GM18498 (cell line): Measurements from ENCODE around the gene SSR1.
A peak's percentile ranks its signal among the peaks of the same experiment; 100 is the strongest.
"Not testable (repeated sequence)": the region's sequence is repeated elsewhere in the genome, so short reads cannot be mapped to it uniquely, and the experiment has no call there.

Experiments used
- ATAC-seq: cut with Tn5 transposase; IDR thresholded peaks from one replicate; pipeline ENCODE4 v1.9.1; 2021; ENCODE audit warnings: mild to moderate bottlenecking, moderate library complexity; ENCODE audit not compliant: unreplicated experiment

The SSR1 gene

DNA sequence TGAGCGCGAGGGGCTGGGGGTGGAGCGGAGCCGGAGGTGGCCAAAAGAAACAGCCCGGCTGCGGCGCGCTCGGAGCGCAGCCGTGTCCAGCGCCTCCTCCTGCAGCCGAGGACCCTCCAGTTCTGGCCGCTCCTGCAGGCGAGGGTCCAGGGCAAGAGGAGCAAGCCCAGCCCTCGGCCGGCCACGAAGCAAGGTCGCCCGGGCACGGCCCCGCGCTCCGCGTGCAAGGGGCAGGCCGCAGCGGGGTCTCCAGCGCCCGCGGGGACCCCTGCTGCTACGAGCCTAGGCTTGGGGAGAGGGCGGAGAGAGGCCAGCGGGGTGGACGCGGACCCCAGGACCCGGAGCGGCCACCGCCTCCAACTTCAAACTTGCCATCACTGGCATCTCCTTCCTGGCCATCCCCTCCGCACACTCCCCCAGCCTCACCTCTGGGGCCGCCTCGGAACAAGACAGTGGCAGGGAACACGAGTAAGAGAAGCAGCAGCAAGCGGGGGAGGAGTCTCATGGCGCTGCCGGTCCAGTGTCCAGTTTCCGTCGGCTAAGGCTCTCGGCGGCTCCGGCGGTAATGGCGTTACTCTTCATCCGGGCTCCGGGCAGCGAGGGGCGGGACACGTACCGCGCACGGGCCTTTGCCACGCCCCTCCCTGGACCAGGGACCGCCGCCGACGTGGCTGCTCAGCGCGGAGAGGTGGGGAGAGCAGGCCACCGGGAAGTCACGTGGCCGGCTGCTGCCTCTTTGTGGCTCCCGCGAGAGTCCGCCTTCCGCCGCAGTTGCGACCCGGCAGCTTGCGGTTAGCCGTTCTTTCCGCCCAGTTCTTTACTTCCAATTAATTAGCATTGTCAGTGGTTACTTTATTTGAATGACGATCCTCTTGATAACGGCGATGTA is at the start of gene SSR1:
Gene SSR1 (minus strand): TSS at position 584 of the 889 bp plus-strand sequence. CDS start 79 bp downstream, at position 505.
- peak; percentile 98 for ATAC-seq

DNA sequence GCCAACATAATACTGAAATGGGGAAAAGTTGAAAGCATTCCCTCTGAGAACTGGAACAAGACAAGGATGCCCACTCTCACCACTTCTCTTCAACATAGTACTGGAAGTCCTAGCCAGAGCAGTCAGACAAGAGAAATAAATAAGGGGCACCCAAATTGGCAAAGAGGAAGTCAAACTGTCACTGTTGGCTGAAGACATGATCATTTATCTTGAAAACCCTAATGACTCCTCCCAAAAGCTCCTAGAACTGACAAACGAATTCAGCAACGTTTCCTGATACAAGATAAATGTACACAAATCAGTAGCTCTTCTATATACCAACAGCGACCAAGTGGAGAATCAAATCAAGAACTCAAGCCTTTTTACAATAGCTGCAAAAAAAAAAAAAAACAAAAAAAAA is 38.9 kb upstream of the SSR1 start:
- ATAC-seq: not testable (repeated sequence)

DNA sequence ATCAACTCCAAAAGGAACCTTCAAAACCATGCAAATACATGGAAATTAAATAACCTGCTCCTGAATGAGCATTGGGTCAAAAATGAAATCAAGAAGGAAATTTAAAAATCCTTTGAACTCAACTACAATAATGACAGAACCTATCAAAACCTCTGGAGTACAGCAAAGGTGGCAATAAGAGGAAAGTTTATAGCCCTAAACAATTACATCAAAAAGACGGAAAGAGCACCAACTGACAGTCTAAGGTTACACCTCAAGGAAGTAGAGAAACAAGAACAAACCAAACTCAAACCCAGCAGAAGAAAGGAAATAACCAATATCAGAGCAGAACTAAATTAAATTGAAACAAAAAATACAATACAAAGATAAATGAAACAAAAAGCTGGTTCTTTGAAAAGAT is 37.6 kb upstream of the SSR1 start:
- not testable (repeated sequence) for ATAC-seq

DNA sequence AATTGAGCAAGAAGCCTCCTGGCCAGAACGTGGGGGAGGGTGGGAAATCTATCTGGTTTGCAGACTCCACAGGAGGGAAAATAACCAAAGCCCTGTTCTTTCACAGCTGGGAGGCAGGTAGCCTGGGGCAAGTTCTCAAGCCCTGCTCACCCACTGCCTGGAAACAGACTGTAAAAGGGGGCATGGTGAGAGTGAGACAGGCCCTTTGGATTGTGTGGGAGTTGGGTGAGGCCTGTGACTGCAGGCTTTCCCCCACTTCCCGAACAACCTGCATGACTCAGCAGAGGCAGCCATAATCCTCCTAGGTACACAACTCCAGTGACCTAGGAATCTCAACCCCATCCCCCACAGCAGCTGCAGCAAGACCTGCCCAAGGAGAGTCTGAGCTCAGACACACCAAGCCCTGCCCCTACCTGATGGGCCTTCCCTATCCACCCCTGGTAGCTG is 34.6 kb upstream of the SSR1 start:
- ATAC-seq: not testable (repeated sequence)

DNA sequence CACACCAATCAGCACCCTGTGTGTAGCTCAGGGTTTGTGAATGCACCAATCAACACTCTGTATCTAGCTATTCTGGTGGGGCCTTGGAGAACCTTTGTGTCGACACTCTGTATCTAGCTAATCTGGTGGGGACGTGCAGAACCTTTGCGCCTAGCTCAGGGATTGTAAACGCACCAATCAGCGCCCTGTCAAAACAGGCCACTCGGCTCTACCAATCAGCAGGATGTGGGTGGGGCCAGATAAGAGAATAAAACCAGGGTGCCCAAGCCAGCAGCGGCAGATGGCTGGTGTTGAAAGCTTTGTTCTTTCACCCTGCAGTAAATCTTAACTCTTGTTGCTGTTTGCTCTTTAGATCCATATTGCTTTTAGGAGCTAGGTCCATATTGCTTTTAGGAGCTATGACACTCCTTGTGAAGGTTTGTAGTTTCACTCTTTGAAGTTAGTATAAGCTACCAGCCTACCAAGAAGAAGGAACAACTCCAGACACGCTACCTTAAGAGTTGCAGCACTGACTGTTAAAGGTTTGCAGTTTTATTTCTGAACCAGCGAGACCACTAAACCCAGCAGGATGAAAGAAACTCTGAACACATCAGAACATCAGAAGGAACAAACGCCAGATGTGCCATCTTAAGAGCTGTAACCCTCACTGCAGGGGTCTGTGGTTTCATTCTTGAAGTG is 31.9 kb upstream of the SSR1 start:
- not testable (repeated sequence) for ATAC-seq

DNA sequence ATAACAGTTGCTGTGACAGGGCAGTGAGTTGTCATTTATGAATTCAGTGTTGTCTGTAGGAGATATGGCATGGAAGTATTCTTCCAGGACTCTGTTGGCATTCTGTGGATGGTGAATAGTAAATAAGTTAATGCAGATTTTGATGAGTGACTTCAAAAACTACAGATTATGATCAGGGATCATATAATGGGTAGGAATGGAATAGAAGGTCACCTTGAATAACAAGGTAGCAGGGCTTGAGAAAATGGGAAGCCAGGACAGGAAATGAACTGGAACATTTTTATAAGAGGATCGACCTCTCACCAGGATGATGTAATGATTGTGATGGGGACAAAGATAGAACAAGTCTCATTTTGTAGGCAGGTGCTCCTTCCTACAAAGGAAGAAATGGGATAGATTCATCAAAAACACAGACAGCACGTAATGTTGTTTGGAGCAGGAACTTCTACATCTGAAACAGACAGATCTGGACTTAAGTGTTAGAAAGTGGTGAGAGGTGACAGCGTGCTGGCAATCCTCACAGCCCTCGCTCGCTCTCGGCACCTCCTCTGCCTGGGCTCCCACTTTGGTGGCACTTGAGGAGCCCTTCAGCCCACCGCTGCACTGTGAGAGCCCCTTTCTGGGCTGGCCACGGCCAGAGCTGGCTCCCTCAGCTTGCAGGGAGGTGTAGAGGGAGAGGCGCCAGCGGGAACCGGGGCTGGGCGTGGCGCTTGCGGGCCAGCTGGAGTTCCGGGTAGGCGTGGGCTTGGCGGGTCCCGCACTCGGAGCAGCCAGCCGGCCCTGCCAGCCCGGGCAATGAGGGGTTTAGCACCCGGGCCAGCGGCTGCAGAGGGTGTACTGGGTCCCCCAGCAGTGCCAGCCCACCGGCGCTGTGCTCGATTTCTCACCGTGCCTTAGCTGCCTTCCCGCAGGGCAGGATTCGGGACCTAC is 30.8 kb upstream of the SSR1 start:
- no peak for ATAC-seq

DNA sequence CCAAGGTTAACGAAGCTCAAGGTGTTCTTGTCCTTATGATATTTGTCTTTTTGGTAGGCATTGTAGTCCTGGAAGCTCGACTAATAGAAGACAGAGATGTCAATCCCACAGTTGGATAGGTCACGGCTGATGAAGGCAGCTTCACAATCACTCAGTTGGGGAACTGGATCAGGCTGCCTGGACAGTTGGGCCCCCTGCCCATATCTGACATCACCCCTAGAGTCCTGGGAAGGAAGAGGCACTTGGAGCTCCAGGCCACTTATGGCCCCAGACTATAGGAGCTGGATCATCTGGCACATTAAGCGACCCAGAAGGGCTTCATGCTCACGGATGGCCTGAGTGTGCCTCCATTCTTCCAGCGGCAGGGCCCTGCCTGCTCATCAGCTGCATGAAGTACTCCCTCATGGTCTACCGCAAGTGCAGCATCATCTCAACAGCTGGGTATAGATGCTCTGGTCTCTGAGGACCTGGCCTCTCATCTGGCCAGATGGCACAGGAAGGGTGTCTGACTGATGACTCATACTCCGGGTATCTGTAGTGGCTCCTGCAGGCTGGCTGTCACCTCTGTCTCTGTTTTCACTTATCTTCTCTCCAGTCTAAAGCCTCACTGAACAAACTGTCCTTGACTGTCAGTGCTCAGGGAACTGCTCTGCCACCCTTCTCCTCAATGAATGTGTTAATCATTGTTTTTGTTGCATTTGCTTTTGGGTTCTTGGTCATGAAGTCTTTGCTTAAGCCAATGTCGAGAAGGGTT is 29.2 kb upstream of the SSR1 start:
- peak; percentile 67 for ATAC-seq

DNA sequence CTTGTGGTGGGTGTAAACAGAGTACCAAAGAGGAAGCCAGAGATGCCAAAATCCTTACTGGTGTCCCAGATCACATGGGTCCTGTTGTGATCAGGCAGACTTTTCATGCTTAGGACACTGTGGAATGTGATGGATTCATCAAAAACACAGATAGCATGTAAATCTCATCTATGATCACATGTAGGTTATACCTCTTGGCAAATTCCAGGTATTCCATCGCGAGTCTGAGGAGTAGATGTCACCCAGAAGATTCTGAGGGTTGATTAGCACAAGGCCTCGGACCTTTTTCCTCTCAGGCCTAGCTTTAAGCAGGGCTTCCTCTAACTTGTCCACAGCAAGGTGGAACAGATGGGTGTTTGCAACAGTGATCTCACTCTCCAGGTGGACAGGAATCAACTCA is 28.3 kb upstream of the SSR1 start:
- no peak for ATAC-seq

DNA sequence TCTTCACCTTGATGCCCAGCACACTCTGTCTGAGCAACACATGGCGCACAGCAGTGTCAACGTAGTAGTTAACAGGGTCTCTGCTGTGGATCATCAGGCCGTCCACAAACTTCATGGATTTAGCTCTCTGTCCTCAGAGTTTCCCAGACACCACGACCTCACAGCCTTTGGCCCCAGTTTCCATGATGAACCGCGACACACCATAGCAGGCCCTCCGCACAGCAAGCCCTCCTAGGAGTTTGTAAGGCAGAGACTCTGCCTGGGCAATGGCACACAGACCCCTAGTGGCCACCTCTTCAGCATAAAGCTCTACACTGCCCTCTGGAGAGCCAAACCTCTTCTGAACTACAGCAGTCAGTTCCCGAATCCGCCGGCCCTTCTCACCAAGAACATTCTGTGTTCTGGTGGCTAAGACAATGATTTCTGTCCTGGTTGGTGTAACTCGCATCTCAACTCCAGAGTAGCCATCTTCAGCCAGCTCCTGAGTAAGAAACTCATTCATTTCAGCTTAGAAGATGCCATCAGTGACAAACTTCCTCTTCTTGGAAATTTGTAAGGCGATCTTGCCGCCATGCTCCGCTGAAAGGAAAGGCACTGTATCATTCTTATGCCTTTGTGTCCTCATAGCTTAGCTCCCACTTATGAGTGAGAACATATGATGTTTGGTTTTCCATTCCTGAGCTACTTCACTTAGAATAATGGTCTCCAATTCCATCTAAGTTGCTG is 26.2 kb upstream of the SSR1 start:
- not testable (repeated sequence) for ATAC-seq

DNA sequence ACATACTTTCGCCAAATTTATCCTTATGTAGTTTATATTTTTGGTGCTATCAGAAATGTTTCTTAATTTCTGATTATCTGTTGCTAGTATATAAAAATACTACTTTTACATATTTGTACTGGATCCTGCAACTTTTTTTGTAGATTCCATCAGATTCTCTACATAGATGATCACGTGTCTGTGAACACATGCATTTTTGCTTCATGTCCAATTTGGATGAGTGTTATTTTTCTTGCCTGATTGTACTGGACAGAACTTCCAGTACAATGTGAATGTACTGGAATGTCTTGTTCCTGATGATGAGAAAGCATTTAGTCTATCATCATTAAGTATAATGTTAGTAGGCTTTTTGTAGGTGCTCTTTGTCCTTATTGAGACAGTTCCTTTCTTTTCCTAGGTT is 25.0 kb upstream of the SSR1 start:
- ATAC-seq: no peak

DNA sequence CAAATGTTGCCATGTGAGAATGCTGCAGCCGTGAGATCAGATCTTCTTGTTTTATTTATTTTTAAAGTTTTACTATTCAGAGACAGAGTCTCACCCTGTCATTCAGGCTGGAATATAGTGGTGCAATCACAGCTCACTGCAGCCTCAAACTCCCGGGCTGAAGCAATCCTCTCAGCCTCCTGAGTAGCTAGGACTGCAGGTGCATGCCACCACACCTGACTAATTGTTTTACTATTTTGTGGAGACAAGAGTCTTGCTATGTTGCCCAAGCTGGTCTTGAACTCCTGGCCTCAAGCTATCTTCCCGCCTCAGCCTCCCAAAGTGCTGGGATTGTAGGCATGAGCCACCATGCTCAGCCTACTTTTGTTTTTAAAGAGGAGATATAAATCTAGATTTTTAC is 22.5 kb upstream of the SSR1 start:
- ATAC-seq: no peak

DNA sequence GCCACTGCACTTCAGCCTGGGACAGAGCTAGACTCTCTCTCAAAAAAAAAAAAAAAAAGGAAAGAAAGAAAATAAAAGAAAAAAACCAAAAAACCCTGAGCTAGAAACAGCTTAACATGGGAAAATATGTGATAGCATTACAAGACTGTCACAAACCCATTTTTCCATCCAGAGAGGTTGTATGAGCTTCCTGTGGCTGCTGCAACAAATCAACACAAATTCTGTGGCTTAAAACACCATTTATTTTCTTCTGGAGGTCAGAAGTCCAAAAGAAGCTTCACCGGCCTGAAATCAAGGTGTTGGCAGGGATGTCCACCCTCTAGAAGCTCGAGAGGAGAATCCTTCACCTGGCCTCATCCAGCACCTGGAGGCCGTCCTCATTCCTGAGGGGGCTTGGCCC is 21.7 kb upstream of the SSR1 start:
- ATAC-seq: no peak

DNA sequence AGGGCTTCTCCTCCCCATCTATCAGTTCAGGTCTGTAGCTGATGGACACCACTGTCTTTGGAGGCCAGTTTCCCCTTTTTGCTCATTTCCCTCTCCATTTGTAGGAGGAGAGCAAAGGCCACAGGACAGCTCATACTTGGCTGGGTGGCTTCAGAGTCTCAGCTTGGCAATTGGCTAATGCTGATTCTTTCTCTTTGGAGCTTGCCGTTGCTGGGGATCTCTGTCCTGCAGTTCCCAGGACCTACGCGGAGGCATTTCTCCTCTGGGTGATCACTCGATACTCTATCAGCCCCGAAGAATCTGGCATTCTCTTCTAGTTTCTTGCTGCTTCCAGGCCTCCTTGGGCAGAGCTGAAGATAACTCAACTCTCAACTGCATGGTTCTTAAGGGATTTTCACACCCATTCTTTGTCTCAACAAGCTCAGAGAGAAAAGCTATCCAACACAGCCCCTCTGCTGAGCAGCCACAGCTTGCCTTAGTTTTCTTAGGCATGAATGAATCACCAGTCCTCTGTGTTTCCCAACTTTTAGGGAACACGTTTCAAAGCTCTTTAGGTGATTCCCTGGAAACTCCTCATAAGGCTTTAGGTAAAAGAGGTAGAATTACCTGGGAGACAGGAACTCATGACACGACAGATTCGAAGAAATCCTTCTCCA is 19.2 kb upstream of the SSR1 start:
- no peak for ATAC-seq

DNA sequence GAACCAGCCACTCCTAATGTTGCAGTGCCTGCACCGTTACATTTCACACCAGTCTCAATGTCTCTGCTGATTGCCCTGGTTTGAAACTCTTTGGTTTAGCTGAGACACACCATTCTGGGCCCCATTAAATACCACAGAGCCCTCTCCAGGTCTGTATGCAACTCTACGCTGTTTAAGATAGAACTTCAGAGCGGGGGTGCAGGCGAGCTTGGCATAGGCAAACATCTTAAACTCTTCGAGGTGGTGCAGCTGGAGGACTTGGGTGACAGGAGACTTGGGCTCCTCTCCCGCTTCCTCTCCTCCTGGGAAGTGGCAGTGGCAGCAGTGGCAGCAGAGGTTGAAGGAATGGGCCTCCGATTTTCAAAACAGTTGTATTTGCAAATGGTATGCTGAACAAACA is 18.5 kb upstream of the SSR1 start:
- no peak for ATAC-seq

DNA sequence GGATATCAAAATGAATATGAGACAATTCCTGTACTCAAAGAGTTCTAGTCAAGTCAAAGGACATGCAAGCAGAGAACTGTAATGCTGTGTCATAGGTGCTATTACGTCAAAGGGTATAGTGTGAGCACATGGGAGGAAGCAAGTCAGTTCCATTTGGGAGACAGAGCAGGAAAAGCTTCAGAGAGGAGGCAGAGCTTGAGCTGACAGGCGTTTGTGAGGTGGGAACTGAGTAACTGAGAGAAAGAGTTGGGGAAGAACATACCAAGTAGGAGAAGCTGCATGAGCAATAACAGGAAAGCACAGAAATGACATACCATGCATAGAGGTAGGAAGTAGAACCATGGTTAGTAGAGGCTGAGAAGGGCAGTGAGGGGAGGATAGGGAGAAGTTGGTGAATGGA is 15.2 kb upstream of the SSR1 start:
- ATAC-seq: no peak

DNA sequence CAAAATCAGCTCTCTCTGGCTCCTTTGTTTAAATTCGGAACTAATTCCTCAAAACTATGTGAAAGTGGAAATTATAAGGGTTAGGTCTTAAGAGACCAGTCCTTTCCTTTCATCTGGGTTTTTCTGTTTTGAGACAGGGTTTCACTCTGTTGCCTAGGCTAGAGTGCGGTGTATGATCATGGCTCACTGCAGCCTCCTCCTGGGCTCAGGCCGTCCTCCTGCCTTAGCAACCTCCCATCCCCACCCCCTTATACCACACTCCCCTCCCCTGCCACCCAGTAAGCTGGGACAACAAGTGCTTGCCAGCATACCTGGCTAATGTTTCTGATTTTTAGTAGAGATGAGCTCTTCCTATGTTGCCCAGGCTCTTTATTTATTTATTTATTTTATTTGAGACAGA is 12.8 kb upstream of the SSR1 start:
- ATAC-seq: no peak

DNA sequence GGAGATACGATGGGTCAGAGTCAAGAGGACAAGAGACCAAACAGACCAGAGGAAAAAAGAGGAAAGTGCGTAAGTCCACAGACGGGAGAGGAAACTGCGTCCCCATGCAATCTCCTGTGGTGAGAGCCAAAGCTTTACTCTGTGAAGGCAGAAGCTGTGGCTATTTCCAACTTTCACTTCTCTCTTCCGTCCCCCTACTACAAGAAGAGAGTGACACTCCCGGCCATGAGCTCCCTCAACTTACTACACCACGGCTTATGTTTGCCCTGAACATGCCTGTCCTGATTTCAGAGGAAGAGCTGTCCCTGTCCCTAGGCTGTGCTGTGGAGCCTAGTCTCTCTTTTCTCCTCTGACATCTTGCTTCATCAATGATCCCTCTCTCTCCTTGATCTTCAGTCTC is 11.5 kb upstream of the SSR1 start:
- peak; percentile 75 for ATAC-seq

DNA sequence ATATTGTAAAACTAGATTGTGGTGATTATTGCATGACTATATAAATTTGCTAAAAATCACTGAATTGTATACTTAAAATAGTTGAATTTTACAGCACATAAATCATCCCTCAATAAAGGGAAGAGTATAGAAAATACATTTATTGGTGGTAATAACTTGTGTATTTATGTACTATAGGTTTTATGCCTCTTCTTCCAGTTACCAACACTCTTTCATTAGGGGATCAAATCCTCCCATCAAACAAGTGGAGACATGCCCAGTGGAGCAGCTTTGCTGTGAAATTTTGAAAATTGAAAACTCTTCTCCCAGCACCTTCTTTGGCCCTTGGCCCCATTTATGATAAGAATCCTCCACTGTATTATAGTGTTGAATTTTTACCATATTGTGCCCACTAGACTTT is 10.1 kb upstream of the SSR1 start:
- no peak for ATAC-seq

DNA sequence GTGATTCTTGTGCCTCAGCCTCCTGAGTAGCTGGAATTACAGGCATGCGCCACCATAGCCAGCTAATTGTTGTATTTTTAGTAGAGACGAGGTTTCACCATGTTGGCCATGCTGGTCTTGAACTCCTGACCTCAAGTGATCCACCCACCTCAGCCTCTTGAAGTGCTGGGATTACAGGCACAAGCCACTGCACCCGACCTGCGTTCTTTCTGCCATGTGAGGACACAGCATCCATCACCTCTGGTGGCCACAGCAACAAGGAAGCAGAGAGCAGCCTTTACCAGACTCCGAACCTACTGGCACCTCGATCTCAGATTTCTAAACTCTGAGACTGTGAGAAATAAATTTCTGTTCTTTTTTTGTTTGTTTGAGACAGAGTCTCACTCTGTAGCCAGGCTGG is 8.9 kb upstream of the SSR1 start:
- ATAC-seq: not testable (repeated sequence)
